ENCODE data around the gene CNOT6L. TPM values are rescaled to one million over a fixed set of nuclear protein-coding genes. Genes with fewer than 3 reads are reported as not detected.

The CNOT6L gene
- total and polyA plus RNA-seq, 4 donors, result 4.4 to 17.7 (median 10.5) TPM

DNA sequence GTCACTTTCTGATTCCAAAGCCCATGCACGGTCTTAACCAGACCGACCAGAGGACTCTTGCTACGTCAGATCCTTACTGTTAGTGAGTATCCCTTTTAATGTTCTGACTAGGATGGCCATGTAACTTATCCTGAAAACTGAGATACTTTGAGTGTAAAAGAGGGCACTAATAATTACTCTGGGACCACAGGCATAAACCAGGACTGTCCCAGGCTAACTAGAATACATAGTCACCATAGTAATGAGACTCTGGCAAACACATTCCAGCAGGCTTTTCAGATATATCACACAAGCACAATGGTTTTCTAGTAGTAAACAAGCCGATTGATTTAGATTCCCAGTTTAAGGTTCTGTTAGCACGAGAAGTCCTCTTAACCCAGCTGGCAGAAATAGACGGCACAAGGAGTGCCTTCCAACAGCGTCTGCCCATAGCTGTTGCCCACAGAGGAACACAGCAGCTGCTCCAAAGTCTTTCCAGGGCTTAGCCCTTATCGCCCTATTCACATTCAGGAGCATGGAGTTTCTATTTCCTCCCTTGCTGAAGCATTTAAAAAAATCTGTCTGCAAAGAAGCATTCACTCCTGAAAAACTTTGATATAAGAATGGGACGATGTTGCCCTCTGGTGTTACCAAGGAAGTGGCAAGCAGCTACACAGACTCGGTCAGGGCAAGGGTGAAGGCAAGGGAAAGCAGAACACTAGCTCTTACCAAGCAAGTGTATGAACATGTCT is 121.1 kb downstream of the CNOT6L start (continued):
- TF ChIP-seq FOXA1 (IDR thresholded peaks at IDR 0.05) (no peak), RXRA (IDR thresholded peaks at IDR 0.05) (peak in 1 of 2 donors; percentile 48)

DNA sequence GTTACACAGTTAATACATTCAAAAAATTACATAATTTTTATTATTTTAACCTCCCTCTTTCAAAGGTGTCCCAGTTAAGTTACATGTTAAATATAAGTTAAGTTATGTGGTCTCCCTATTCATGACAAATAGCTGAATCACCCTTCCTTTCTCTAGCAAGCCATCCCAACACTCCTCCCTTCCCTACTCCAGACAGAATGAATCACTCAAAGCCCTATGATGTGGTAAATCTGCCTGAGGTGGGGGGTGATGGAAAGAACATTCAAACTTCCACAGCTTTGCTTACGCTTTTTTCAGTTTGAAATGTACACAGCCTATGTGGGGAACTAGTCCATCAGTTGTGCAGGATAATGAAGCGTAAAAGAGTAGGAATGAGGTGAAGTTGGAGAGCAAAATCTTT is 123.4 kb downstream of the CNOT6L start:
- no peak for TF ChIP-seq NR2F2 (IDR thresholded peaks at IDR 0.05)
- no peak for TF ChIP-seq RXRA (IDR thresholded peaks at IDR 0.05)
- TF ChIP-seq GABPA (IDR thresholded peaks at IDR 0.05 in 1 of 2, conservative IDR thresholded peaks at IDR 0.05 in 1 of 2), result no peak
- TF ChIP-seq EGR1 (IDR thresholded peaks at IDR 0.05; ENCODE audit: low read depth in 2 of 2), result no peak
- no peak for TF ChIP-seq FOXA2 (IDR thresholded peaks at IDR 0.05)
- TF ChIP-seq YY1 (IDR thresholded peaks at IDR 0.05), result no peak
- TF ChIP-seq FOXA1 (IDR thresholded peaks at IDR 0.05), result no peak
- TF ChIP-seq HNF4G (IDR thresholded peaks at IDR 0.05), result no peak
- TF ChIP-seq, protein P1, sequence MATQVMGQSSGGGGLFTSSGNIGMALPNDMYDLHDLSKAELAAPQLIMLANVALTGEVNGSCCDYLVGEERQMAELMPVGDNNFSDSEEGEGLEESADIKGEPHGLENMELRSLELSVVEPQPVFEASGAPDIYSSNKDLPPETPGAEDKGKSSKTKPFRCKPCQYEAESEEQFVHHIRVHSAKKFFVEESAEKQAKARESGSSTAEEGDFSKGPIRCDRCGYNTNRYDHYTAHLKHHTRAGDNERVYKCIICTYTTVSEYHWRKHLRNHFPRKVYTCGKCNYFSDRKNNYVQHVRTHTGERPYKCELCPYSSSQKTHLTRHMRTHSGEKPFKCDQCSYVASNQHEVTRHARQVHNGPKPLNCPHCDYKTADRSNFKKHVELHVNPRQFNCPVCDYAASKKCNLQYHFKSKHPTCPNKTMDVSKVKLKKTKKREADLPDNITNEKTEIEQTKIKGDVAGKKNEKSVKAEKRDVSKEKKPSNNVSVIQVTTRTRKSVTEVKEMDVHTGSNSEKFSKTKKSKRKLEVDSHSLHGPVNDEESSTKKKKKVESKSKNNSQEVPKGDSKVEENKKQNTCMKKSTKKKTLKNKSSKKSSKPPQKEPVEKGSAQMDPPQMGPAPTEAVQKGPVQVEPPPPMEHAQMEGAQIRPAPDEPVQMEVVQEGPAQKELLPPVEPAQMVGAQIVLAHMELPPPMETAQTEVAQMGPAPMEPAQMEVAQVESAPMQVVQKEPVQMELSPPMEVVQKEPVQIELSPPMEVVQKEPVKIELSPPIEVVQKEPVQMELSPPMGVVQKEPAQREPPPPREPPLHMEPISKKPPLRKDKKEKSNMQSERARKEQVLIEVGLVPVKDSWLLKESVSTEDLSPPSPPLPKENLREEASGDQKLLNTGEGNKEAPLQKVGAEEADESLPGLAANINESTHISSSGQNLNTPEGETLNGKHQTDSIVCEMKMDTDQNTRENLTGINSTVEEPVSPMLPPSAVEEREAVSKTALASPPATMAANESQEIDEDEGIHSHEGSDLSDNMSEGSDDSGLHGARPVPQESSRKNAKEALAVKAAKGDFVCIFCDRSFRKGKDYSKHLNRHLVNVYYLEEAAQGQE (IDR thresholded peaks at IDR 0.05), result no peak
- TF ChIP-seq, protein P2, sequence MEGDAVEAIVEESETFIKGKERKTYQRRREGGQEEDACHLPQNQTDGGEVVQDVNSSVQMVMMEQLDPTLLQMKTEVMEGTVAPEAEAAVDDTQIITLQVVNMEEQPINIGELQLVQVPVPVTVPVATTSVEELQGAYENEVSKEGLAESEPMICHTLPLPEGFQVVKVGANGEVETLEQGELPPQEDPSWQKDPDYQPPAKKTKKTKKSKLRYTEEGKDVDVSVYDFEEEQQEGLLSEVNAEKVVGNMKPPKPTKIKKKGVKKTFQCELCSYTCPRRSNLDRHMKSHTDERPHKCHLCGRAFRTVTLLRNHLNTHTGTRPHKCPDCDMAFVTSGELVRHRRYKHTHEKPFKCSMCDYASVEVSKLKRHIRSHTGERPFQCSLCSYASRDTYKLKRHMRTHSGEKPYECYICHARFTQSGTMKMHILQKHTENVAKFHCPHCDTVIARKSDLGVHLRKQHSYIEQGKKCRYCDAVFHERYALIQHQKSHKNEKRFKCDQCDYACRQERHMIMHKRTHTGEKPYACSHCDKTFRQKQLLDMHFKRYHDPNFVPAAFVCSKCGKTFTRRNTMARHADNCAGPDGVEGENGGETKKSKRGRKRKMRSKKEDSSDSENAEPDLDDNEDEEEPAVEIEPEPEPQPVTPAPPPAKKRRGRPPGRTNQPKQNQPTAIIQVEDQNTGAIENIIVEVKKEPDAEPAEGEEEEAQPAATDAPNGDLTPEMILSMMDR (IDR thresholded peaks at IDR 0.05; ENCODE audit: low read depth, low read length, missing input control), result no peak
- TF ChIP-seq RAD21 (IDR thresholded peaks at IDR 0.05), result no peak
- TF ChIP-seq, protein P3, sequence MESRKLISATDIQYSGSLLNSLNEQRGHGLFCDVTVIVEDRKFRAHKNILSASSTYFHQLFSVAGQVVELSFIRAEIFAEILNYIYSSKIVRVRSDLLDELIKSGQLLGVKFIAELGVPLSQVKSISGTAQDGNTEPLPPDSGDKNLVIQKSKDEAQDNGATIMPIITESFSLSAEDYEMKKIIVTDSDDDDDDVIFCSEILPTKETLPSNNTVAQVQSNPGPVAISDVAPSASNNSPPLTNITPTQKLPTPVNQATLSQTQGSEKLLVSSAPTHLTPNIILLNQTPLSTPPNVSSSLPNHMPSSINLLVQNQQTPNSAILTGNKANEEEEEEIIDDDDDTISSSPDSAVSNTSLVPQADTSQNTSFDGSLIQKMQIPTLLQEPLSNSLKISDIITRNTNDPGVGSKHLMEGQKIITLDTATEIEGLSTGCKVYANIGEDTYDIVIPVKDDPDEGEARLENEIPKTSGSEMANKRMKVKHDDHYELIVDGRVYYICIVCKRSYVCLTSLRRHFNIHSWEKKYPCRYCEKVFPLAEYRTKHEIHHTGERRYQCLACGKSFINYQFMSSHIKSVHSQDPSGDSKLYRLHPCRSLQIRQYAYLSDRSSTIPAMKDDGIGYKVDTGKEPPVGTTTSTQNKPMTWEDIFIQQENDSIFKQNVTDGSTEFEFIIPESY (IDR thresholded peaks at IDR 0.05), result no peak
- no peak for TF ChIP-seq SP1 (IDR thresholded peaks at IDR 0.05)
- TF ChIP-seq JUND (IDR thresholded peaks at IDR 0.05), result no peak
- no peak for TF ChIP-seq TAF1 (conservative IDR thresholded peaks at IDR 0.05)
- TF ChIP-seq, protein P4, sequence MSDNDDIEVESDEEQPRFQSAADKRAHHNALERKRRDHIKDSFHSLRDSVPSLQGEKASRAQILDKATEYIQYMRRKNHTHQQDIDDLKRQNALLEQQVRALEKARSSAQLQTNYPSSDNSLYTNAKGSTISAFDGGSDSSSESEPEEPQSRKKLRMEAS (IDR thresholded peaks at IDR 0.05), result no peak
- Histone ChIP-seq H3K36me3 (ENCODE audit: control insufficient read depth in 4 of 4, insufficient read depth in 3 of 4, low read depth in 1 of 4, low read length in 3 of 4) (no peaks in the 10 kb centered on the region), H3K27ac (ENCODE audit: low read depth in 1 of 2, low read length in 2 of 2) (no peak overlapping the region), H3K9ac (ENCODE audit: low read depth in 1 of 2, low read length in 2 of 2) (no peak overlapping the region), H3K4me3 (ENCODE audit: low read depth in 1 of 3, low read length in 3 of 3) (no peak overlapping the region), H3K27me3 (ENCODE audit: control insufficient read depth in 4 of 4, insufficient read depth in 4 of 4, low read length in 3 of 4) (no peaks in the 10 kb centered on the region), H3K9me3 (ENCODE audit: control insufficient read depth in 4 of 4, low read length in 3 of 4) (no peaks in the 10 kb centered on the region), H3K4me1 (ENCODE audit: control insufficient read depth in 4 of 4, insufficient read depth in 4 of 4, low read length in 3 of 4) (peaks cover 0 to 5% (median 0%) of the 10 kb centered on the region in 4 donors)
- 96% methylated on average over 2 of the region's 2 CpGs for WGBS
- DNase-seq (ENCODE audit: low spot score), result no peak

Measured in liver (tissue), 9 donors.